Putamen (tissue), 1 donor: Measurements from ENCODE around the gene WDR4.
"Not testable (repeated sequence)": the region's sequence is repeated elsewhere in the genome, so short reads cannot be mapped to it uniquely, and the experiment has no call there.

Source experiments
- DNase-seq: peaks from one replicate; pipeline ENCODE4 v3.0.0-alpha.2; 2016; ENCODE audit warnings: low spot score

The WDR4 gene

GRCh38 chr21:42875811-42876210 is 3.5 kb downstream of the WDR4 start:
- DNase-seq = not testable (repeated sequence)

GRCh38 chr21:42873096-42873495 is 6.2 kb downstream of the WDR4 start:
- DNase-seq = no peak

GRCh38 chr21:42868196-42868595 is 11.1 kb downstream of the WDR4 start:
- DNase-seq = no peak

GRCh38 chr21:42865776-42866160 is 13.6 kb downstream of the WDR4 start:
- DNase-seq = peak; percentile 18

GRCh38 chr21:42864815-42865775 is 14.2 kb downstream of the WDR4 start:
- DNase-seq = peak; percentile 34

GRCh38 chr21:42864286-42864685 is 15.1 kb downstream of the WDR4 start:
- DNase-seq = no peak

GRCh38 chr21:42863504-42863870 is 15.9 kb downstream of the WDR4 start:
- no peak for DNase-seq

- no peak for DNase-seq
Measured at GRCh38 chr21:42862774-42863503, 16.4 kb downstream of the WDR4 start.

- no peak for DNase-seq
Measured at GRCh38 chr21:42861848-42862400, 17.4 kb downstream of the WDR4 start.

- no peak for DNase-seq
Measured at GRCh38 chr21:42861311-42861847, 18.0 kb downstream of the WDR4 start.

GRCh38 chr21:42860345-42860744 is 19.0 kb downstream of the WDR4 start:
- DNase-seq = no peak

GRCh38 chr21:42859891-42860230 is 19.5 kb downstream of the WDR4 start:
- DNase-seq = no peak

- DNase-seq = no peak
Measured at GRCh38 chr21:42858957-42859890, 20.1 kb downstream of the WDR4 start.

- DNase-seq = no peak
Measured at GRCh38 chr21:42858185-42858847, 21.0 kb downstream of the WDR4 start.

- no peak for DNase-seq
Measured at GRCh38 chr21:42857216-42857615, 22.1 kb downstream of the WDR4 start.

GRCh38 chr21:42855937-42856335 is 23.4 kb downstream of the WDR4 start:
- no peak for DNase-seq

GRCh38 chr21:42855171-42855936 is 24.0 kb downstream of the WDR4 start:
- DNase-seq = no peak

- no peak for DNase-seq
Measured at GRCh38 chr21:42854246-42855010, 24.9 kb downstream of the WDR4 start.

- DNase-seq = no peak
Measured at GRCh38 chr21:42853621-42854020, 25.7 kb downstream of the WDR4 start.
